ENCODE measurements around the gene WDR93.
"Not testable (repeated sequence)": the region's sequence is repeated elsewhere in the genome, so short reads cannot be mapped to it uniquely, and the experiment has no call there.

Gene WDR93

GRCh38 chr15:89680282-89680873, 10.2 kb upstream of the WDR93 start:
- no peak for TF ChIP-seq CTCF (IDR thresholded peaks at IDR 0.05; ENCODE audit: low read depth, low read length)
- peak; percentile 90 to 97 for DNase-seq (ENCODE audit: low read depth in 2 of 2)
- H3K4me3 ChIP-seq (replicated peaks in 1 of 2; ENCODE audit: low read depth in 2 of 2, low read length in 2 of 2), result no peak overlapping the region

GRCh38 chr15:89681146-89681545, 9.5 kb upstream of the WDR93 start:
- DNase-seq (ENCODE audit: low read depth in 2 of 2), result no peak
- no peak for TF ChIP-seq CTCF (IDR thresholded peaks at IDR 0.05; ENCODE audit: low read depth, low read length)
- H3K4me3 ChIP-seq (replicated peaks in 1 of 2; ENCODE audit: low read depth in 2 of 2, low read length in 2 of 2), result no peak overlapping the region

- H3K4me3 ChIP-seq (replicated peaks in 1 of 2; ENCODE audit: low read depth in 2 of 2, low read length in 2 of 2), result no peak overlapping the region
- DNase-seq (ENCODE audit: low read depth in 2 of 2), result no peak
- TF ChIP-seq CTCF (IDR thresholded peaks at IDR 0.05; ENCODE audit: low read depth, low read length), result no peak
Observed at GRCh38 chr15:89685995-89686394, 4.6 kb upstream of the WDR93 start.

GRCh38 chr15:89686522-89686921, 4.1 kb upstream of the WDR93 start:
- DNase-seq (ENCODE audit: low read depth in 2 of 2), result no peak
- H3K4me3 ChIP-seq (replicated peaks in 1 of 2; ENCODE audit: low read depth in 2 of 2, low read length in 2 of 2), result no peak overlapping the region
- TF ChIP-seq CTCF (IDR thresholded peaks at IDR 0.05; ENCODE audit: low read depth, low read length), result no peak

- DNase-seq (ENCODE audit: low read depth in 2 of 2), result not testable (repeated sequence)
- peak overlapping the region; percentile 79 to 91 for H3K4me3 ChIP-seq (replicated peaks in 1 of 2; ENCODE audit: low read depth in 2 of 2, low read length in 2 of 2)
Observed at GRCh38 chr15:89689930-89690275, 708 bp upstream of the WDR93 start.

- TF ChIP-seq CTCF (IDR thresholded peaks at IDR 0.05; ENCODE audit: low read depth, low read length), result no peak
- H3K4me3 ChIP-seq (replicated peaks in 1 of 2; ENCODE audit: low read depth in 2 of 2, low read length in 2 of 2), result no peak overlapping the region
- no peak for DNase-seq (ENCODE audit: low read depth in 2 of 2)
Observed at GRCh38 chr15:89693091-89693490, 2.5 kb downstream of the WDR93 start.

- no peak for TF ChIP-seq CTCF (IDR thresholded peaks at IDR 0.05; ENCODE audit: low read depth, low read length)
- DNase-seq (ENCODE audit: low read depth in 2 of 2), result no peak
- H3K4me3 ChIP-seq (replicated peaks in 1 of 2; ENCODE audit: low read depth in 2 of 2, low read length in 2 of 2), result no peak overlapping the region
Observed at GRCh38 chr15:89693696-89694095, 3.1 kb downstream of the WDR93 start.

All from cardiac fibroblast (primary cell).